H9 (cell line): ENCODE results near the gene UPF1. TPM values are rescaled to one million over a fixed set of nuclear protein-coding genes. Genes with fewer than 3 reads are reported as not detected.

Experiments used
- DNase-seq: peaks from one replicate; pipeline ENCODE4 v3.0.0-alpha.2; 2017
- H2AFZ ChIP-seq: one replicate; pipeline ENCODE4 v1.6.1; 2013; ENCODE audit warnings: mild to moderate bottlenecking, low read length, control low read depth, moderate library complexity
- H2AK5ac ChIP-seq: 2 replicates; pipeline ENCODE4 v1.6.1; 2013; ENCODE audit warnings: low read length, control low read depth, mixed read lengths; ENCODE audit not compliant: insufficient read length
- H2BK120ac ChIP-seq: one replicate; pipeline ENCODE4 v1.6.1; 2013; ENCODE audit warnings: low read depth, mild to moderate bottlenecking, low read length, control low read depth, inconsistent platforms; ENCODE audit not compliant: poor library complexity, severe bottlenecking
- H2BK12ac ChIP-seq: 2 replicates; pipeline ENCODE4 v1.6.1; 2013; ENCODE audit warnings: low read length, control low read depth, mixed read lengths, low read depth; ENCODE audit not compliant: insufficient read length
- H2BK15ac ChIP-seq: 2 replicates; pipeline ENCODE4 v1.6.1; 2013; ENCODE audit warnings: low read depth, low read length, control low read depth
- H2BK20ac ChIP-seq: one replicate; pipeline ENCODE4 v1.6.1; 2013; ENCODE audit warnings: low read depth, mild to moderate bottlenecking, low read length, control low read depth, inconsistent platforms; ENCODE audit not compliant: poor library complexity, severe bottlenecking
- H2BK5ac ChIP-seq: 2 replicates; pipeline ENCODE4 v1.6.1; 2013; ENCODE audit warnings: low read length, control low read depth, mixed read lengths; ENCODE audit not compliant: insufficient read length
- H3K14ac ChIP-seq: 2 replicates; pipeline ENCODE4 v1.6.1; 2013; ENCODE audit warnings: low read length, control low read depth; ENCODE audit not compliant: insufficient read depth
- H3K18ac ChIP-seq: 2 replicates; pipeline ENCODE4 v1.6.1; 2013; ENCODE audit warnings: low read depth, mild to moderate bottlenecking, mixed read lengths, low read length, control low read depth; ENCODE audit not compliant: insufficient read length
- H3K23ac ChIP-seq: 2 replicates; pipeline ENCODE4 v1.6.1; 2013; ENCODE audit warnings: low read length, control low read depth, mixed read lengths, low read depth; ENCODE audit not compliant: insufficient read length
- H3K23me2 ChIP-seq: 2 replicates; pipeline ENCODE4 v1.6.1; 2013; ENCODE audit warnings: low read depth, mild to moderate bottlenecking, mixed read lengths, low read length, control low read depth; ENCODE audit not compliant: insufficient read length, poor library complexity, severe bottlenecking
- H3K27ac ChIP-seq: 2 replicates; pipeline ENCODE4 v1.5.1; 2013; ENCODE audit warnings: low read length, control low read depth, mixed read lengths, low read depth; ENCODE audit not compliant: insufficient read length
- H3K27me3 ChIP-seq: 2 replicates; pipeline ENCODE4 v1.6.1; 2013; ENCODE audit warnings: low read length, control low read depth, inconsistent platforms; ENCODE audit not compliant: insufficient read depth
- H3K4ac ChIP-seq: 2 replicates; pipeline ENCODE4 v1.6.1; 2013; ENCODE audit warnings: low read depth, mild to moderate bottlenecking, control low read depth, inconsistent platforms, low read length, moderate library complexity
- H3K4me1 ChIP-seq: 2 replicates; pipeline ENCODE4 v1.6.1; 2013; ENCODE audit warnings: low read length, control low read depth, inconsistent platforms; ENCODE audit not compliant: insufficient read depth
- H3K4me2 ChIP-seq: 2 replicates; pipeline ENCODE4 v1.6.1; 2013; ENCODE audit warnings: low read length, control low read depth, mixed read lengths; ENCODE audit not compliant: insufficient read length, insufficient read depth
- H3K56ac ChIP-seq: 2 replicates; pipeline ENCODE4 v1.6.1; 2013; ENCODE audit warnings: low read depth, mild to moderate bottlenecking, mixed read lengths, low read length, control low read depth; ENCODE audit not compliant: insufficient read length
- H3K79me1 ChIP-seq: 2 replicates; pipeline ENCODE4 v1.6.1; 2013; ENCODE audit warnings: low read depth, mild to moderate bottlenecking, moderate library complexity, low read length, control low read depth, inconsistent platforms; ENCODE audit not compliant: insufficient read depth, poor library complexity, severe bottlenecking
- H3K79me2 ChIP-seq: 2 replicates; pipeline ENCODE4 v1.6.1; 2013; ENCODE audit warnings: low read length, control low read depth, inconsistent platforms; ENCODE audit not compliant: insufficient read depth
- H3K9ac ChIP-seq: 2 replicates; pipeline ENCODE4 v1.6.1; 2013; ENCODE audit warnings: low read length, control low read depth, mixed read lengths; ENCODE audit not compliant: insufficient read length; ENCODE audit errors: extremely low read depth
- H3K9me3 ChIP-seq: one replicate; pipeline ENCODE4 v1.6.1; 2013; ENCODE audit warnings: low read depth, low read length, inconsistent platforms; ENCODE audit not compliant: control insufficient read depth
- H3T11ph ChIP-seq: one replicate; pipeline ENCODE4 v1.6.1; 2013; ENCODE audit warnings: mild to moderate bottlenecking, low read length, control low read depth, inconsistent platforms
- H4K20me1 ChIP-seq: one replicate; pipeline ENCODE4 v1.6.1; 2013; ENCODE audit not compliant: control insufficient read depth, insufficient read length, insufficient read depth
- H4K5ac ChIP-seq: 2 replicates; pipeline ENCODE4 v1.6.1; 2013; ENCODE audit warnings: low read depth, mild to moderate bottlenecking, mixed read lengths, low read length, control low read depth; ENCODE audit not compliant: insufficient read length
- H4K8ac ChIP-seq: replicated peaks from 2 replicates; pipeline ENCODE4 v1.6.1; 2013; ENCODE audit warnings: low read length, control low read depth, mixed read lengths, low read depth; ENCODE audit not compliant: insufficient read length
- H4K91ac ChIP-seq: 2 replicates; pipeline ENCODE4 v1.6.1; 2013; ENCODE audit warnings: low read depth, mild to moderate bottlenecking, moderate library complexity, mixed read lengths, low read length, control low read depth; ENCODE audit not compliant: insufficient read length
- H3K27ac Mint-ChIP-seq, 3 experiments: 2 replicates in 2 of 3; 3 replicates in 1 of 3; pipeline ENCODE4 v1.8.0; 2020 to 2021; ENCODE audit warnings: mixed read lengths in 3 of 3, mild to moderate bottlenecking in 1 of 3, moderate library complexity in 1 of 3
- H3K27me3 Mint-ChIP-seq: 2 replicates; pipeline ENCODE4 v1.8.0; 2021; ENCODE audit warnings: low read depth, mild to moderate bottlenecking, moderate library complexity, mixed read lengths
- H3K36me3 Mint-ChIP-seq, 3 experiments: 2 replicates in 2 of 3; 3 replicates in 1 of 3; pipeline ENCODE4 v1.8.0; 2020 to 2021; ENCODE audit warnings: low read depth in 3 of 3, mixed read lengths in 3 of 3; ENCODE audit not compliant: insufficient read depth in 1 of 3
- H3K4me1 Mint-ChIP-seq, 2 experiments: 2 replicates each; pipeline ENCODE4 v1.8.0; 2020; ENCODE audit warnings: mixed read lengths in 2 of 2
- H3K4me3 Mint-ChIP-seq, 2 experiments: 2 replicates in 1 of 2; 3 replicates in 1 of 2; pipeline ENCODE4 v1.8.0; 2020 to 2021; ENCODE audit warnings: mild to moderate bottlenecking in 2 of 2, mixed read lengths in 2 of 2, moderate library complexity in 1 of 2
- H3K9me3 Mint-ChIP-seq, 2 experiments: 2 replicates in 1 of 2; 3 replicates in 1 of 2; pipeline ENCODE4 v1.8.0; 2020; ENCODE audit warnings: mild to moderate bottlenecking in 2 of 2, mixed read lengths in 2 of 2, moderate library complexity in 1 of 2
- WGBS: extraction: QIAGEN DNeasy Blood & Tissue Kit; methylation state at CpG from one replicate; pipeline ENCODE4 v1.1.7; 2013; ENCODE audit warnings: missing lambda C conversion rate, low lambda C conversion rate, mixed read lengths; ENCODE audit not compliant: insufficient read length; ENCODE audit errors: extremely low coverage; 5-methylcytosine and 5-hydroxymethylcytosine counted together
- total RNA-seq: library from RNA; stranded (reverse); gene quantifications from 2 replicates; pipeline ENCODE4 v1.2.1, GENCODE V29; 2021
- TF ChIP-seq, protein P1 (sequence below): fragments of 200-600 bp; sonication (generic); conservative IDR thresholded peaks from 3 replicates; pipeline ENCODE4 v1.8.0; 2021; ENCODE audit warnings: antibody characterized with exemption, mild to moderate bottlenecking

Gene UPF1
- total RNA-seq, 1 experiment from 2014 or later: 85.4 TPM

DNA sequence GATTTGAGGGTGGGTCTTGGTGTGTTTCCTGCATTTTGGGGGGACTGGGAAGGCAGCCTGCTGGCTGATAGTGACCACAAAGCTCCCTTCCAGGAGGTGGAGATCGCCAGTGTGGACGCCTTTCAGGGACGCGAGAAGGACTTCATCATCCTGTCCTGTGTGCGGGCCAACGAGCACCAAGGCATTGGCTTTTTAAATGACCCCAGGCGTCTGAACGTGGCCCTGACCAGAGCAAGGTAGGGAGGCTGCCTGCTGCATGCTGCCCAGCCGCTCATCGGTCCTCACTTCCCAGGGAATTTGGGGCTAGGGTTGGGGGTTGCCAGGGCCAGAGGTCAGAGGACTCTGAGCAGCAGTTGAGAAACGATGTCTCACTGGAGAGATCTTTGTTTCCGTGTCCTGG is 30.2 kb downstream of the UPF1 start:
- no peaks in the 10 kb centered on the region for H3K79me1 ChIP-seq
- no peaks in the 10 kb centered on the region for H3K79me2 ChIP-seq
- no peak overlapping the region for H4K8ac ChIP-seq
- TF ChIP-seq, protein P1, sequence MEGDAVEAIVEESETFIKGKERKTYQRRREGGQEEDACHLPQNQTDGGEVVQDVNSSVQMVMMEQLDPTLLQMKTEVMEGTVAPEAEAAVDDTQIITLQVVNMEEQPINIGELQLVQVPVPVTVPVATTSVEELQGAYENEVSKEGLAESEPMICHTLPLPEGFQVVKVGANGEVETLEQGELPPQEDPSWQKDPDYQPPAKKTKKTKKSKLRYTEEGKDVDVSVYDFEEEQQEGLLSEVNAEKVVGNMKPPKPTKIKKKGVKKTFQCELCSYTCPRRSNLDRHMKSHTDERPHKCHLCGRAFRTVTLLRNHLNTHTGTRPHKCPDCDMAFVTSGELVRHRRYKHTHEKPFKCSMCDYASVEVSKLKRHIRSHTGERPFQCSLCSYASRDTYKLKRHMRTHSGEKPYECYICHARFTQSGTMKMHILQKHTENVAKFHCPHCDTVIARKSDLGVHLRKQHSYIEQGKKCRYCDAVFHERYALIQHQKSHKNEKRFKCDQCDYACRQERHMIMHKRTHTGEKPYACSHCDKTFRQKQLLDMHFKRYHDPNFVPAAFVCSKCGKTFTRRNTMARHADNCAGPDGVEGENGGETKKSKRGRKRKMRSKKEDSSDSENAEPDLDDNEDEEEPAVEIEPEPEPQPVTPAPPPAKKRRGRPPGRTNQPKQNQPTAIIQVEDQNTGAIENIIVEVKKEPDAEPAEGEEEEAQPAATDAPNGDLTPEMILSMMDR: no peak
- H3K18ac ChIP-seq: no peak overlapping the region
- H2BK15ac ChIP-seq: no peak overlapping the region
- H2BK5ac ChIP-seq: no peak overlapping the region
- no peak overlapping the region for H3K4me2 ChIP-seq
- no peaks in the 10 kb centered on the region for H3K23me2 ChIP-seq
- H4K91ac ChIP-seq: no peak overlapping the region
- H4K5ac ChIP-seq: no peak overlapping the region
- H3K27me3 ChIP-seq: no peaks in the 10 kb centered on the region
- no CpG with 5 or more reads among the region's 12 CpGs for WGBS
- no peak overlapping the region; a peak in 1 of 7 replicates for H3K27ac Mint-ChIP-seq
- H3K4me3 Mint-ChIP-seq: no peak overlapping the region
- H3K4ac ChIP-seq: no peak overlapping the region
- no peak overlapping the region for H3K56ac ChIP-seq
- no peak overlapping the region for H2AFZ ChIP-seq
- no peaks in the 10 kb centered on the region for H3K9me3 ChIP-seq
- H2BK20ac ChIP-seq: no peak overlapping the region
- H3K36me3 Mint-ChIP-seq: peaks cover 29 to 82% (median 79%) of the 10 kb centered on the region in 3 experiments; a peak in 6 of 7 replicates
- H2BK120ac ChIP-seq: no peak overlapping the region
- no peak for DNase-seq
- no peak overlapping the region for H3K27ac ChIP-seq
- no peak overlapping the region for H2AK5ac ChIP-seq
- H3T11ph ChIP-seq: no peak overlapping the region
- H3K4me1 Mint-ChIP-seq: peaks cover 0 to 5% of the 10 kb centered on the region in 2 experiments; a peak in 2 of 4 replicates
- no peak overlapping the region for H2BK12ac ChIP-seq
- H3K14ac ChIP-seq: no peak overlapping the region
- H3K9ac ChIP-seq: no peak overlapping the region
- H4K20me1 ChIP-seq: no peaks in the 10 kb centered on the region
- no peaks in the 10 kb centered on the region for H3K4me1 ChIP-seq
- no peaks in the 10 kb centered on the region for H3K27me3 Mint-ChIP-seq
- H3K23ac ChIP-seq: no peak overlapping the region
- H3K9me3 Mint-ChIP-seq: no peaks in the 10 kb centered on the region
